Liver (tissue), 9 donors: ENCODE results near the gene MLN. TPM values are rescaled to one million over a fixed set of nuclear protein-coding genes. Genes with fewer than 3 reads are reported as not detected.

Experiments
- DNase-seq: peaks from one replicate; pipeline ENCODE4 v3.0.0-alpha.2; 2017; ENCODE audit warnings: low spot score
- H3K27ac ChIP-seq, 2 donors: one replicate each; pipeline ENCODE4 v1.7.0; 2013; ENCODE audit warnings: inconsistent platforms in 2 of 2, low read length in 2 of 2, control low read depth in 1 of 2, low read depth in 1 of 2, mild to moderate bottlenecking in 1 of 2
- H3K27me3 ChIP-seq, 4 donors: one replicate each; pipeline versions ENCODE4 v1.6.1 to v1.7.0; 2013; ENCODE audit warnings: low read length in 3 of 4, inconsistent platforms in 1 of 4, mild to moderate bottlenecking in 1 of 4, moderate library complexity in 1 of 4; ENCODE audit not compliant: control insufficient read depth in 4 of 4, insufficient read depth in 4 of 4
- H3K36me3 ChIP-seq, 4 donors: one replicate each; pipeline versions ENCODE4 v1.6.1 to v1.7.0; 2013; ENCODE audit warnings: low read length in 3 of 4, mild to moderate bottlenecking in 3 of 4, low read depth in 1 of 4, moderate library complexity in 1 of 4; ENCODE audit not compliant: control insufficient read depth in 4 of 4, insufficient read depth in 3 of 4
- H3K4me1 ChIP-seq, 4 donors: one replicate each; pipeline versions ENCODE4 v1.6.1 to v1.7.0; 2013; ENCODE audit warnings: low read length in 3 of 4, mild to moderate bottlenecking in 3 of 4, moderate library complexity in 1 of 4; ENCODE audit not compliant: control insufficient read depth in 4 of 4, insufficient read depth in 4 of 4
- H3K4me3 ChIP-seq, 3 donors: one replicate each; pipeline versions ENCODE4 v1.6.1 to v1.7.0; 2013; ENCODE audit warnings: low read length in 3 of 3, control low read depth in 1 of 3, low read depth in 1 of 3, mild to moderate bottlenecking in 1 of 3
- H3K9ac ChIP-seq, 2 donors: one replicate each; pipeline ENCODE4 v1.7.0; 2013; ENCODE audit warnings: low read length in 2 of 2, mild to moderate bottlenecking in 2 of 2, moderate library complexity in 2 of 2, control low read depth in 1 of 2, low read depth in 1 of 2
- H3K9me3 ChIP-seq, 4 donors: one replicate each; pipeline versions ENCODE4 v1.6.1 to v1.7.0; 2013; ENCODE audit warnings: low read length in 3 of 4; ENCODE audit not compliant: control insufficient read depth in 4 of 4
- EGR1 ChIP-seq, 2 donors: IDR thresholded peaks; 2 replicates each; pipeline ENCODE4 v1.6.1; 2016 to 2018; ENCODE audit warnings: antibody characterized with exemption in 2 of 2, low read depth in 2 of 2
- FOXA1 ChIP-seq: IDR thresholded peaks from 2 replicates; pipeline ENCODE4 v1.6.1; 2016; ENCODE audit warnings: antibody characterized with exemption
- FOXA2 ChIP-seq: IDR thresholded peaks from 2 replicates; pipeline ENCODE4 v1.6.1; 2016; ENCODE audit warnings: antibody characterized with exemption
- GABPA ChIP-seq, 2 donors: IDR thresholded peaks in 1 of 2; conservative IDR thresholded peaks in 1 of 2; 2 replicates each; pipeline ENCODE4 v1.6.1; 2016; ENCODE audit warnings: antibody characterized with exemption in 2 of 2, mild to moderate bottlenecking in 1 of 2, moderate library complexity in 1 of 2
- HNF4A ChIP-seq, 2 donors: conservative IDR thresholded peaks; 2 replicates each; pipeline ENCODE4 v1.6.1; 2016; ENCODE audit warnings: antibody characterized with exemption in 2 of 2, mild to moderate bottlenecking in 2 of 2
- HNF4G ChIP-seq: IDR thresholded peaks from 2 replicates; pipeline ENCODE4 v1.6.1; 2016; ENCODE audit warnings: antibody characterized with exemption
- JUND ChIP-seq, 2 donors: IDR thresholded peaks; 2 replicates each; pipeline ENCODE4 v1.6.1; 2016; ENCODE audit warnings: antibody characterized with exemption in 2 of 2
- NR2F2 ChIP-seq: IDR thresholded peaks from 2 replicates; pipeline ENCODE4 v1.6.1; 2016; ENCODE audit warnings: antibody characterized with exemption
- RAD21 ChIP-seq, 2 donors: IDR thresholded peaks; 2 replicates each; pipeline ENCODE4 v1.6.1; 2016; ENCODE audit warnings: antibody characterized with exemption in 2 of 2, mild to moderate bottlenecking in 2 of 2
- RXRA ChIP-seq, 2 donors: IDR thresholded peaks; 2 replicates each; pipeline ENCODE4 v1.6.1; 2017 to 2018; ENCODE audit warnings: antibody characterized with exemption in 2 of 2, mild to moderate bottlenecking in 1 of 2
- SP1 ChIP-seq: IDR thresholded peaks from 2 replicates; pipeline ENCODE4 v1.6.1; 2018; ENCODE audit warnings: antibody characterized with exemption, mild to moderate bottlenecking
- TAF1 ChIP-seq: conservative IDR thresholded peaks from 2 replicates; pipeline ENCODE4 v1.6.1; 2016; ENCODE audit warnings: antibody characterized with exemption, mild to moderate bottlenecking
- YY1 ChIP-seq: IDR thresholded peaks from 2 replicates; pipeline ENCODE4 v1.6.1; 2016; ENCODE audit warnings: antibody characterized with exemption, mild to moderate bottlenecking
- WGBS: extraction: QIAGEN DNeasy Blood & Tissue Kit; methylation state at CpG from one replicate; pipeline ENCODE4 v1.1.7; 2013; 5-methylcytosine and 5-hydroxymethylcytosine counted together
- polyA plus RNA-seq, 2 donors: library from polyadenylated mRNA; stranded (reverse) in 1 of 2; unstranded in 1 of 2; fragments of 200-250 nt in 1 of 2; fragments of >200 nt in 1 of 2; fragmentation: Nextera tagmentation in 1 of 2; extraction: Ambion mirVana in 1 of 2; gene quantifications; one replicate each; pipeline versions ENCODE4 v1.2.1 to v1.2.3, GENCODE V29; 2013 to 2015
- total RNA-seq, 2 donors: library from RNA; depleted of rRNA; stranded (reverse); fragments of >200 nt; gene quantifications; one replicate each; pipeline ENCODE4 v1.2.3, GENCODE V29; 2014
- TF ChIP-seq, protein P1 (sequence below): fragments of 150-350 bp; IDR thresholded peaks from 2 replicates; pipeline ENCODE4 v1.5.1; 2017; ENCODE audit warnings: improper control_type of control experiment, low read depth, low read length; ENCODE audit not compliant: missing input control
- TF ChIP-seq, protein P2 (sequence below): IDR thresholded peaks from 2 replicates; pipeline ENCODE4 v1.6.1; 2016; ENCODE audit warnings: antibody characterized with exemption
- TF ChIP-seq, protein P3 (sequence below): IDR thresholded peaks from 2 replicates; pipeline ENCODE4 v1.6.1; 2016; ENCODE audit warnings: antibody characterized with exemption
- TF ChIP-seq, protein P4 (sequence below): IDR thresholded peaks from 2 replicates; pipeline ENCODE4 v1.6.1; 2016; ENCODE audit warnings: antibody characterized with exemption
- TF ChIP-seq, protein P5 (sequence below): IDR thresholded peaks from 2 replicates; pipeline ENCODE4 v1.6.1; 2016; ENCODE audit warnings: antibody characterized with exemption, mild to moderate bottlenecking
- donor health status: healthy.
- donor health status: healthy.
- donor health status: healthy.
- donor health status: healthy.
- donor health status: healthy.

Gene MLN
- total and polyA plus RNA-seq, 4 donors: not detected

DNA sequence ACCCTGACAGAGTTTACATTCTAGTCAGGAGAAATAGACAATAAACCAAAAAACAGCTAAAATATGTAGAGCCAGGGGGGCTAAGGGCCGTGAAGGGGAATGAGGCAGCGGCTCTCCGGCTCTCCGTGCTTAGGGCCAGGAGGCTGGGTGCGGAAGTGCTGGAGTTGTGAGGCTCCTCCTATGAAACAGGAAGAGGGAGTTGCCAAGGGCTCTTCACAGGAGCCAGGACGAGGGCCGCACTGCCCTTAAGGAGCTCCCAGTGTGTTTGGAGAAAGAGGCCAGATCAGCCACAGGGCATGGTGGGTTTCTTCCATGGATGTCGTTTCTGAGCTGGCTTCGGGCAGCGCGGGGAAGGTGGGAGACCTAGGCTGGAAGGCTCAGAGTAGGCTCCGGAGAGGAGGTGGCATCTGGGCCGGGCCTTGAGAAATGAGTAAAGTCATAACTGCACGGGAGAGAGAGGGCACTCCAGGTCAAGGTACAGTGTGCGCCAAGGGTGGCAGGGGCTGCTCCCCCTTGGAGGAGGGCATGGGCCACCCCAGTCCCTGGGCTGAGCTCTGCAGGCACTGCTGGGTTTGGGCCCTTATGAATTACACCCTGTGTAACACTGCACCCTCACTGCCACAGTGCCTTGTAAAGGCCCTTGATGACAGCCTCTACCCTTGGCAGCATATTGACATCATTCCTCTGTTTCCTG lies 20.8 kb upstream of the MLN start:
- no peaks in the 10 kb centered on the region for H3K36me3 ChIP-seq
- H3K9ac ChIP-seq: no peak overlapping the region
- no peak for DNase-seq
- TF ChIP-seq HNF4G (no peak), RAD21 (IDR thresholded peaks at IDR 0.05) (no peak), FOXA2 (no peak), HNF4A (conservative IDR thresholded peaks at IDR 0.05) (no peak), FOXA1 (no peak), GABPA (IDR thresholded peaks at IDR 0.05 in 1 of 2, conservative IDR thresholded peaks at IDR 0.05 in 1 of 2) (no peak), JUND (IDR thresholded peaks at IDR 0.05) (no peak), YY1 (no peak), SP1 (no peak), EGR1 (IDR thresholded peaks at IDR 0.05; ENCODE audit: low read depth in 2 of 2) (no peak), TAF1 (no peak), NR2F2 (no peak), RXRA (IDR thresholded peaks at IDR 0.05) (no peak)
- TF ChIP-seq, protein P1, sequence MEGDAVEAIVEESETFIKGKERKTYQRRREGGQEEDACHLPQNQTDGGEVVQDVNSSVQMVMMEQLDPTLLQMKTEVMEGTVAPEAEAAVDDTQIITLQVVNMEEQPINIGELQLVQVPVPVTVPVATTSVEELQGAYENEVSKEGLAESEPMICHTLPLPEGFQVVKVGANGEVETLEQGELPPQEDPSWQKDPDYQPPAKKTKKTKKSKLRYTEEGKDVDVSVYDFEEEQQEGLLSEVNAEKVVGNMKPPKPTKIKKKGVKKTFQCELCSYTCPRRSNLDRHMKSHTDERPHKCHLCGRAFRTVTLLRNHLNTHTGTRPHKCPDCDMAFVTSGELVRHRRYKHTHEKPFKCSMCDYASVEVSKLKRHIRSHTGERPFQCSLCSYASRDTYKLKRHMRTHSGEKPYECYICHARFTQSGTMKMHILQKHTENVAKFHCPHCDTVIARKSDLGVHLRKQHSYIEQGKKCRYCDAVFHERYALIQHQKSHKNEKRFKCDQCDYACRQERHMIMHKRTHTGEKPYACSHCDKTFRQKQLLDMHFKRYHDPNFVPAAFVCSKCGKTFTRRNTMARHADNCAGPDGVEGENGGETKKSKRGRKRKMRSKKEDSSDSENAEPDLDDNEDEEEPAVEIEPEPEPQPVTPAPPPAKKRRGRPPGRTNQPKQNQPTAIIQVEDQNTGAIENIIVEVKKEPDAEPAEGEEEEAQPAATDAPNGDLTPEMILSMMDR: no peak
- TF ChIP-seq, protein P2, sequence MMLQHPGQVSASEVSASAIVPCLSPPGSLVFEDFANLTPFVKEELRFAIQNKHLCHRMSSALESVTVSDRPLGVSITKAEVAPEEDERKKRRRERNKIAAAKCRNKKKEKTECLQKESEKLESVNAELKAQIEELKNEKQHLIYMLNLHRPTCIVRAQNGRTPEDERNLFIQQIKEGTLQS: no peak
- TF ChIP-seq, protein P3, sequence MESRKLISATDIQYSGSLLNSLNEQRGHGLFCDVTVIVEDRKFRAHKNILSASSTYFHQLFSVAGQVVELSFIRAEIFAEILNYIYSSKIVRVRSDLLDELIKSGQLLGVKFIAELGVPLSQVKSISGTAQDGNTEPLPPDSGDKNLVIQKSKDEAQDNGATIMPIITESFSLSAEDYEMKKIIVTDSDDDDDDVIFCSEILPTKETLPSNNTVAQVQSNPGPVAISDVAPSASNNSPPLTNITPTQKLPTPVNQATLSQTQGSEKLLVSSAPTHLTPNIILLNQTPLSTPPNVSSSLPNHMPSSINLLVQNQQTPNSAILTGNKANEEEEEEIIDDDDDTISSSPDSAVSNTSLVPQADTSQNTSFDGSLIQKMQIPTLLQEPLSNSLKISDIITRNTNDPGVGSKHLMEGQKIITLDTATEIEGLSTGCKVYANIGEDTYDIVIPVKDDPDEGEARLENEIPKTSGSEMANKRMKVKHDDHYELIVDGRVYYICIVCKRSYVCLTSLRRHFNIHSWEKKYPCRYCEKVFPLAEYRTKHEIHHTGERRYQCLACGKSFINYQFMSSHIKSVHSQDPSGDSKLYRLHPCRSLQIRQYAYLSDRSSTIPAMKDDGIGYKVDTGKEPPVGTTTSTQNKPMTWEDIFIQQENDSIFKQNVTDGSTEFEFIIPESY: no peak
- TF ChIP-seq, protein P4, sequence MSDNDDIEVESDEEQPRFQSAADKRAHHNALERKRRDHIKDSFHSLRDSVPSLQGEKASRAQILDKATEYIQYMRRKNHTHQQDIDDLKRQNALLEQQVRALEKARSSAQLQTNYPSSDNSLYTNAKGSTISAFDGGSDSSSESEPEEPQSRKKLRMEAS: no peak
- TF ChIP-seq, protein P5, sequence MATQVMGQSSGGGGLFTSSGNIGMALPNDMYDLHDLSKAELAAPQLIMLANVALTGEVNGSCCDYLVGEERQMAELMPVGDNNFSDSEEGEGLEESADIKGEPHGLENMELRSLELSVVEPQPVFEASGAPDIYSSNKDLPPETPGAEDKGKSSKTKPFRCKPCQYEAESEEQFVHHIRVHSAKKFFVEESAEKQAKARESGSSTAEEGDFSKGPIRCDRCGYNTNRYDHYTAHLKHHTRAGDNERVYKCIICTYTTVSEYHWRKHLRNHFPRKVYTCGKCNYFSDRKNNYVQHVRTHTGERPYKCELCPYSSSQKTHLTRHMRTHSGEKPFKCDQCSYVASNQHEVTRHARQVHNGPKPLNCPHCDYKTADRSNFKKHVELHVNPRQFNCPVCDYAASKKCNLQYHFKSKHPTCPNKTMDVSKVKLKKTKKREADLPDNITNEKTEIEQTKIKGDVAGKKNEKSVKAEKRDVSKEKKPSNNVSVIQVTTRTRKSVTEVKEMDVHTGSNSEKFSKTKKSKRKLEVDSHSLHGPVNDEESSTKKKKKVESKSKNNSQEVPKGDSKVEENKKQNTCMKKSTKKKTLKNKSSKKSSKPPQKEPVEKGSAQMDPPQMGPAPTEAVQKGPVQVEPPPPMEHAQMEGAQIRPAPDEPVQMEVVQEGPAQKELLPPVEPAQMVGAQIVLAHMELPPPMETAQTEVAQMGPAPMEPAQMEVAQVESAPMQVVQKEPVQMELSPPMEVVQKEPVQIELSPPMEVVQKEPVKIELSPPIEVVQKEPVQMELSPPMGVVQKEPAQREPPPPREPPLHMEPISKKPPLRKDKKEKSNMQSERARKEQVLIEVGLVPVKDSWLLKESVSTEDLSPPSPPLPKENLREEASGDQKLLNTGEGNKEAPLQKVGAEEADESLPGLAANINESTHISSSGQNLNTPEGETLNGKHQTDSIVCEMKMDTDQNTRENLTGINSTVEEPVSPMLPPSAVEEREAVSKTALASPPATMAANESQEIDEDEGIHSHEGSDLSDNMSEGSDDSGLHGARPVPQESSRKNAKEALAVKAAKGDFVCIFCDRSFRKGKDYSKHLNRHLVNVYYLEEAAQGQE: no peak
- 73% methylated on average over 15 of the region's 15 CpGs for WGBS
- H3K4me3 ChIP-seq: no peak overlapping the region
- H3K4me1 ChIP-seq: no peaks in the 10 kb centered on the region
- H3K27me3 ChIP-seq: no peaks in the 10 kb centered on the region
- no peaks in the 10 kb centered on the region for H3K9me3 ChIP-seq
- H3K27ac ChIP-seq: no peak overlapping the region
